A549 (cell line): ENCODE results near the gene C9orf78. TPM values are rescaled to one million over a fixed set of nuclear protein-coding genes. Genes with fewer than 3 reads are reported as not detected.

Experiments used
- ATAC-seq, 2 experiments: fragments of 200-7000 bp in 1 of 2; fragments of >200 bp in 1 of 2; cut with Nextera tagmentation in 1 of 2; cut with Tn5 transposase in 1 of 2; 3 replicates each; pipeline versions ENCODE4 v1.8.0 to v1.9.1; 2018 to 2020; ENCODE audit warnings: mild to moderate bottlenecking in 1 of 2, moderate library complexity in 1 of 2
- CTCF ChIA-PET: fragments of 300-600 bp; sonication (Branson Sonifier 250); formaldehyde crosslinking; extraction: SDS; loops from one replicate; lab custom pipeline; 2021; ENCODE audit warnings: antibody characterized with exemption, inconsistent platforms; lab: Yijun Ruan, JAX
- POLR2A ChIA-PET: fragments of 350-600 bp; formaldehyde crosslinking; extraction: SDS; loops from one replicate; lab custom pipeline; 2021; ENCODE audit warnings: antibody characterized with exemption, inconsistent platforms; lab: Yijun Ruan, JAX
- DNase-seq, 2 experiments: peaks; one replicate each; pipeline versions ENCODE4 v3.0.0 to v3.0.0-alpha.2; 2011 to 2016; ENCODE audit warnings: low read depth in 1 of 2, low spot score in 1 of 2
- FAIRE-seq: peaks from 2 replicates; lab custom pipeline; 2011; peaks lifted over from hg19 to GRCh38; lab: Jason Lieb, UNC
- H3K27ac ChIP-seq, 2 experiments: fragments of >200 bp; sonication (Bioruptor Twin); formaldehyde crosslinking; 3 replicates each; pipeline ENCODE4 v1.5.1; 2016 to 2017
- H3K4me1 ChIP-seq: fragments of >200 bp; sonication (Bioruptor Twin); formaldehyde crosslinking; 3 replicates; pipeline ENCODE4 v1.6.1; 2016
- H3K4me2 ChIP-seq: fragments of >200 bp; sonication (Bioruptor Twin); formaldehyde crosslinking; 3 replicates; pipeline ENCODE4 v1.6.1; 2016
- H3K4me3 ChIP-seq: fragments of >200 bp; sonication (Bioruptor Twin); formaldehyde crosslinking; 3 replicates; pipeline ENCODE4 v1.5.1; 2016
- H3K9me3 ChIP-seq: fragments of >200 bp; sonication (Bioruptor Twin); formaldehyde crosslinking; 3 replicates; pipeline ENCODE4 v1.6.1; 2016
- BHLHE40 ChIP-seq: IDR thresholded peaks from 2 replicates; pipeline ENCODE4 v1.6.1; 2012; ENCODE audit warnings: low read depth, low read length, inconsistent platforms
- CHD4 ChIP-seq: fragments of 200-600 bp; sonication (generic); IDR thresholded peaks from 2 replicates; pipeline ENCODE4 v1.6.1; 2016; ENCODE audit warnings: antibody characterized with exemption, mild to moderate bottlenecking, borderline replicate concordance
- CTCF ChIP-seq: fragments of >200 bp; sonication (Bioruptor Twin); formaldehyde crosslinking; IDR thresholded peaks from 3 replicates; pipeline ENCODE4 v1.5.1; 2016
- EHMT2 ChIP-seq: fragments of 200-600 bp; sonication (generic); IDR thresholded peaks from 2 replicates; pipeline ENCODE4 v1.6.1; 2016; ENCODE audit warnings: antibody characterized with exemption, low read depth, mild to moderate bottlenecking, moderate library complexity
- ESRRA ChIP-seq: fragments of 150-350 bp; IDR thresholded peaks from 2 replicates; pipeline ENCODE4 v1.6.1; 2014; ENCODE audit warnings: mild to moderate bottlenecking, low read length, borderline replicate concordance
- FOXS1 ChIP-seq: fragments of 250-450 bp; sonication (Bioruptor Pico); IDR thresholded peaks from 2 replicates; pipeline ENCODE4 v1.5.0; 2020; ENCODE audit warnings: mild to moderate bottlenecking, moderate library complexity
- HOXA7 ChIP-seq: fragments of 250-450 bp; sonication (Bioruptor Pico); IDR thresholded peaks from 2 replicates; pipeline ENCODE4 v1.5.0; 2020; ENCODE audit warnings: mild to moderate bottlenecking, moderate library complexity
- JUNB ChIP-seq: fragments of >200 bp; sonication (Bioruptor Twin); formaldehyde crosslinking; IDR thresholded peaks from 2 replicates; pipeline ENCODE4 v1.6.1; 2016
- MAZ ChIP-seq: fragments of 150-350 bp; IDR thresholded peaks from 2 replicates; pipeline ENCODE4 v1.6.1; 2014; ENCODE audit warnings: antibody characterized with exemption, low read depth, low read length, borderline replicate concordance
- NFE2L2 ChIP-seq: fragments of 150-350 bp; conservative IDR thresholded peaks from 2 replicates; pipeline ENCODE4 v1.6.1; 2014; ENCODE audit warnings: low read length
- PBX3 ChIP-seq: IDR thresholded peaks from 2 replicates; pipeline ENCODE4 v1.6.1; 2012
- PHF8 ChIP-seq: fragments of 200-600 bp; sonication (generic); IDR thresholded peaks from 2 replicates; pipeline ENCODE4 v1.6.1; 2016; ENCODE audit warnings: low read depth, mild to moderate bottlenecking, antibody characterized with exemption, moderate library complexity, borderline replicate concordance
- POLR2A ChIP-seq: IDR thresholded peaks from 2 replicates; pipeline ENCODE4 v1.6.1; 2012; ENCODE audit warnings: mild to moderate bottlenecking, low read length
- RAD21 ChIP-seq, 2 experiments: fragments of >200 bp in 1 of 2; sonication (Bioruptor Twin) in 1 of 2; formaldehyde crosslinking in 1 of 2; IDR thresholded peaks in 1 of 2; conservative IDR thresholded peaks in 1 of 2; 2 replicates in 1 of 2; 3 replicates in 1 of 2; pipeline ENCODE4 v1.6.1; 2012 to 2018; ENCODE audit warnings: inconsistent platforms in 1 of 2
- RCOR1 ChIP-seq: fragments of 150-350 bp; IDR thresholded peaks from 2 replicates; pipeline ENCODE4 v1.6.1; 2014; ENCODE audit warnings: antibody characterized with exemption, low read length, low read depth
- REST ChIP-seq: fragments of 200-600 bp; sonication (generic); IDR thresholded peaks from 2 replicates; pipeline ENCODE4 v1.6.1; 2016; ENCODE audit warnings: antibody characterized with exemption, mild to moderate bottlenecking, moderate library complexity
- RNF2 ChIP-seq: fragments of 200-600 bp; sonication (generic); IDR thresholded peaks from 2 replicates; pipeline ENCODE4 v1.6.1; 2016; ENCODE audit warnings: low read depth, mild to moderate bottlenecking, antibody characterized with exemption, moderate library complexity, borderline replicate concordance
- SMC3 ChIP-seq: fragments of >200 bp; sonication (Bioruptor Twin); formaldehyde crosslinking; IDR thresholded peaks from 3 replicates; pipeline ENCODE4 v1.6.1; 2018; ENCODE audit warnings: inconsistent platforms
- TP53 ChIP-seq: fragments of 250-450 bp; sonication (Bioruptor Pico); IDR thresholded peaks from 2 replicates; pipeline ENCODE4 v1.5.0; 2021; ENCODE audit warnings: mild to moderate bottlenecking, moderate library complexity
- USF2 ChIP-seq: fragments of 450-650 bp; IDR thresholded peaks from 2 replicates; pipeline ENCODE4 v1.6.1; 2014; ENCODE audit warnings: antibody characterized with exemption
- ZNF302 ChIP-seq: fragments of 250-450 bp; sonication (Bioruptor Pico); IDR thresholded peaks from 2 replicates; pipeline ENCODE4 v1.9.0; 2021; ENCODE audit warnings: inconsistent platforms, mild to moderate bottlenecking, moderate library complexity
- ZSCAN20 ChIP-seq: fragments of 250-450 bp; sonication (Bioruptor Pico); IDR thresholded peaks from 2 replicates; pipeline ENCODE4 v1.8.0; 2022; ENCODE audit warnings: mild to moderate bottlenecking, moderate library complexity
- WGBS: methylation state at CpG from one replicate; pipeline ENCODE4 v1.1.6; 2017; ENCODE audit errors: missing lambda C conversion rate; 5-methylcytosine and 5-hydroxymethylcytosine counted together
- polyA plus RNA-seq, 4 experiments: library from polyadenylated mRNA; depleted of rRNA in 3 of 4; stranded (reverse); fragments of >200 nt; fragmentation: RNase III in 1 of 4; extraction: RNeasy Plus Mini Kit Qiagen cat#74134 plus additional on column Dnase treatment in 1 of 4; gene quantifications; 2 replicates in 3 of 4; 3 replicates in 1 of 4; pipeline ENCODE4 v1.2.3, GENCODE V29; 2011 to 2017

Gene C9orf78
- polyA plus RNA-seq, 2 of the 4 experiments (the other 2 are of a cell fraction), result 91.4 to 131 TPM

GRCh38 chr9:129868872-129869486 is 33.9 kb upstream of the C9orf78 start:
- H3K4me3 ChIP-seq, result no peak overlapping the region
- H3K4me1 ChIP-seq, result no peaks in the 10 kb centered on the region
- CTCF ChIA-PET, result interaction anchor here (0.6 to 1.8 kb wide), 6 partner anchors 16 to 287 kb away, joined by 3 to 8 read pairs (median 3); no protein-coding TSS in a partner anchor
- POLR2A ChIA-PET, result no interaction called here
- H3K9me3 ChIP-seq, result no peaks in the 10 kb centered on the region
- no peak for TF ChIP-seq ZNF302 (CRISPR knock-in tag)
- no peak for TF ChIP-seq BHLHE40
- TF ChIP-seq ZSCAN20, result no peak
- no peak for TF ChIP-seq RNF2
- no peak for TF ChIP-seq FOXS1 (CRISPR knock-in tag)
- TF ChIP-seq PBX3, result no peak
- no peak for TF ChIP-seq REST
- TF ChIP-seq PHF8, result no peak
- H3K27ac ChIP-seq, result no peak overlapping the region
- 86% methylated on average over 19 of the region's 28 CpGs for WGBS
- peak in 1 of 2 experiments; percentile 9; a peak in 1 of 6 replicates for ATAC-seq
- H3K4me2 ChIP-seq, result no peak overlapping the region
- no peak for DNase-seq
- no peak for FAIRE-seq

- H3K9me3 ChIP-seq, result no peaks in the 10 kb centered on the region
- WGBS, result 90% methylated on average over 41 of the region's 48 CpGs
- no peak for FAIRE-seq
Measured at GRCh38 chr9:129868023-129868871, 33.2 kb upstream of the C9orf78 start.

More at GRCh38 chr9:129868023-129868871, 33.2 kb upstream of the C9orf78 start:
- H3K4me2 ChIP-seq, result no peak overlapping the region
- no peak overlapping the region for H3K4me3 ChIP-seq
- H3K4me1 ChIP-seq, result no peaks in the 10 kb centered on the region
- H3K27ac ChIP-seq, result no peak overlapping the region
- DNase-seq, result no peak
- POLR2A ChIA-PET, result no interaction called here
- no peak for TF ChIP-seq NFE2L2
- TF ChIP-seq USF2, result no peak
- TF ChIP-seq EHMT2, result no peak
- no peak for TF ChIP-seq TP53
- TF ChIP-seq PHF8, result no peak
- TF ChIP-seq ZNF302 (CRISPR knock-in tag), result no peak
- no peak for TF ChIP-seq JUNB
- TF ChIP-seq CTCF, result no peak
- TF ChIP-seq ESRRA, result no peak
- no peak for TF ChIP-seq SMC3
- TF ChIP-seq RAD21 (conservative IDR thresholded peaks at IDR 0.05 in 1 of 2, IDR thresholded peaks at IDR 0.05 in 1 of 2), result no peak
- no peak for TF ChIP-seq MAZ
- TF ChIP-seq PBX3, result no peak
- no peak for TF ChIP-seq HOXA7 (CRISPR knock-in tag)
- no peak for TF ChIP-seq FOXS1 (CRISPR knock-in tag)
- no peak for TF ChIP-seq POLR2A
- TF ChIP-seq BHLHE40, result no peak
- no peak for TF ChIP-seq CHD4
- TF ChIP-seq RCOR1, result no peak
- TF ChIP-seq, all 56 proteins: peak for 0
- CTCF ChIA-PET, result interaction anchor here (0.6 to 1.8 kb wide), 8 partner anchors 13 to 288 kb away, joined by 3 to 8 read pairs (median 3); no protein-coding TSS in a partner anchor
- ATAC-seq, result peak in 1 of 2 experiments; percentile 11; a peak in 1 of 6 replicates
